ENCODE results near the gene APOBEC3H. TPM values are rescaled to one million over a fixed set of nuclear protein-coding genes. Genes with fewer than 3 reads are reported as not detected.

The APOBEC3H gene
- total RNA-seq, 1 donor from 2014 or later: not detected

- no peak for DNase-seq
Measured at GRCh38 chr22:39110631-39111561, 13.9 kb downstream of the APOBEC3H start.

GRCh38 chr22:39114112-39114511, 17.1 kb downstream of the APOBEC3H start:
- no peak for DNase-seq

- no peak for DNase-seq
Measured at GRCh38 chr22:39115570-39115969, 18.5 kb downstream of the APOBEC3H start.

GRCh38 chr22:39115977-39116621, 19.1 kb downstream of the APOBEC3H start:
- no peak for DNase-seq

- DNase-seq: peak; percentile 20
Measured at GRCh38 chr22:39117585-39118191, 20.6 kb downstream of the APOBEC3H start.

GRCh38 chr22:39120983-39121382, 23.9 kb downstream of the APOBEC3H start:
- no peak for DNase-seq

- no peak for DNase-seq
Measured at GRCh38 chr22:39122772-39123470, 25.9 kb downstream of the APOBEC3H start.

GRCh38 chr22:39123751-39124581, 26.9 kb downstream of the APOBEC3H start:
- DNase-seq: no peak

- no peak for DNase-seq
Measured at GRCh38 chr22:39125622-39126021, 28.6 kb downstream of the APOBEC3H start.

GRCh38 chr22:39128508-39128907, 31.5 kb downstream of the APOBEC3H start:
- DNase-seq: no peak

- no peak for DNase-seq
Measured at GRCh38 chr22:39129081-39129480, 32.0 kb downstream of the APOBEC3H start.

GRCh38 chr22:39129746-39130145, 32.7 kb downstream of the APOBEC3H start:
- DNase-seq: no peak

GRCh38 chr22:39130152-39130704, 33.2 kb downstream of the APOBEC3H start:
- no peak for DNase-seq

GRCh38 chr22:39130892-39131855, 34.1 kb downstream of the APOBEC3H start:
- DNase-seq: no peak

GRCh38 chr22:39132281-39132680, 35.2 kb downstream of the APOBEC3H start:
- no peak for DNase-seq

GRCh38 chr22:39132871-39133524, 36.0 kb downstream of the APOBEC3H start:
- no peak for DNase-seq

GRCh38 chr22:39133871-39134270, 36.8 kb downstream of the APOBEC3H start:
- DNase-seq: no peak

- no peak for DNase-seq
Measured at GRCh38 chr22:39134366-39135091, 37.5 kb downstream of the APOBEC3H start.
